ENCODE results near the gene PSMD6. TPM values are rescaled to one million over a fixed set of nuclear protein-coding genes. Genes with fewer than 3 reads are reported as not detected.

PSMD6 gene
- total and polyA plus RNA-seq, 10 of the 15 experiments (the other 5 are each of a cell fraction or from before 2014, with no cell fraction given) = 68.7 to 199 (median 106) TPM

DNA sequence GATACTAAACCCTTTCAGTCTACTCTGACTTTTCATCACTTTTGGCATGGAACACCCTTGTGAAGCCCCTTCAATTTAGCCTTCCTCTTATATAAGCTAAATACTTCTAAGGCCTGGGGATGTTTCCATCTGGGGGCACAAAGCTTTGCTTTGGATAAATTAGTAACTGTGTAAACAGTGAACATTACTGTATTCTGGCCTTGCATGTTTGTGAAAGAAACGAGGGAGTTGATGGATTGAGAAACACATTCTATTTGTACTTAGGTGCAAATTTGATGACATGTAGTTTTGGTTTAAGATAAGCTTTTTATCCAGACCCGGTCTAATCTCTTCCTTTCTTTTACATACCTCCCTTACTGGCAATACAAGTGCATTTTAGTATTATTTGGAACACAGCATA, 19.7 kb downstream of the PSMD6 start:
- ATAC-seq (no peak), FAIRE-seq (no peak), DNase-seq (ENCODE audit: low read depth, low spot score) (no peak)
- H2AFZ ChIP-seq (ENCODE audit: control insufficient read depth, low read depth, low read length) = no peak overlapping the region
- H3K4me3 ChIP-seq = no peak overlapping the region
- TF ChIP-seq, protein P1, sequence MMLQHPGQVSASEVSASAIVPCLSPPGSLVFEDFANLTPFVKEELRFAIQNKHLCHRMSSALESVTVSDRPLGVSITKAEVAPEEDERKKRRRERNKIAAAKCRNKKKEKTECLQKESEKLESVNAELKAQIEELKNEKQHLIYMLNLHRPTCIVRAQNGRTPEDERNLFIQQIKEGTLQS (IDR thresholded peaks at IDR 0.05; ENCODE audit: borderline replicate concordance, extremely low read depth, low read depth, low read length) = no peak
- TF ChIP-seq POLR2AphosphoS2 (IDR thresholded peaks at IDR 0.05; ENCODE audit: low read depth, low read length) = no peak
- TF ChIP-seq ZNF274 (IDR thresholded peaks at IDR 0.05; ENCODE audit: insufficient read depth, insufficient read length) = no peak
- TF ChIP-seq YY1 (IDR thresholded peaks at IDR 0.05; ENCODE audit: low read depth, low read length) = no peak
- H3K36me3 ChIP-seq (ENCODE audit: control insufficient read depth in 2 of 2, insufficient read depth in 2 of 2, low read length in 1 of 2) = peaks cover 12 to 20% of the 10 kb centered on the region in 2 experiments
- ChIA-PET POLR2A (no interaction called here), CTCF (interaction anchor here (1.0 to 3.6 kb wide), 5 partner anchors 9 to 480 kb away, joined by 3 to 20 read pairs (median 4); no protein-coding TSS in a partner anchor), RAD21 (ENCODE audit: unreplicated experiment) (interaction anchor here (1.7 kb wide), 1 partner anchor 16 kb away, joined by 5 read pairs; no protein-coding TSS in a partner anchor), SMC1A (ENCODE audit: uncharacterized antibody, unreplicated experiment) (interaction anchor here (1.6 kb wide), 1 partner anchor 9 kb away, joined by 8 read pairs; no protein-coding TSS in a partner anchor)
- H3K4me2 ChIP-seq (ENCODE audit: control insufficient read depth, insufficient read depth) = no peak overlapping the region
- H3K9ac ChIP-seq (ENCODE audit: control insufficient read depth, insufficient read depth, low read length) = no peak overlapping the region
- in situ Hi-C loops (cut with MboI) (no loop called here), intact Hi-C loops (cut with micrococcal nuclease; ENCODE audit: unreplicated experiment) (no loop called here)
- no peak overlapping the region for H3K27ac ChIP-seq (ENCODE audit: control insufficient read depth, insufficient read depth)
- BruUV-seq (replicated peaks) = no TSS peak
- H3K79me2 ChIP-seq (ENCODE audit: control insufficient read depth, insufficient read depth, low read length) = no peaks in the 10 kb centered on the region
- no peaks in the 10 kb centered on the region for H3K27me3 ChIP-seq (replicated peaks in 1 of 2; ENCODE audit: control insufficient read depth in 2 of 2, insufficient read depth in 2 of 2, low read length in 1 of 2)
- no peaks in the 10 kb centered on the region for H3K9me3 ChIP-seq (replicated peaks; ENCODE audit: control insufficient read depth, insufficient read depth, low read length)
- no peaks in the 10 kb centered on the region for H4K20me1 ChIP-seq (ENCODE audit: control insufficient read depth, insufficient read depth)
- peaks cover 6% of the 10 kb centered on the region for H3K4me1 ChIP-seq (ENCODE audit: control insufficient read depth, insufficient read depth, low read length)
- WGBS (ENCODE audit: insufficient coverage, insufficient replicate concordance, low lambda C conversion rate, missing lambda C conversion rate) = 82% methylated on average over 2 of the region's 2 CpGs

DNA sequence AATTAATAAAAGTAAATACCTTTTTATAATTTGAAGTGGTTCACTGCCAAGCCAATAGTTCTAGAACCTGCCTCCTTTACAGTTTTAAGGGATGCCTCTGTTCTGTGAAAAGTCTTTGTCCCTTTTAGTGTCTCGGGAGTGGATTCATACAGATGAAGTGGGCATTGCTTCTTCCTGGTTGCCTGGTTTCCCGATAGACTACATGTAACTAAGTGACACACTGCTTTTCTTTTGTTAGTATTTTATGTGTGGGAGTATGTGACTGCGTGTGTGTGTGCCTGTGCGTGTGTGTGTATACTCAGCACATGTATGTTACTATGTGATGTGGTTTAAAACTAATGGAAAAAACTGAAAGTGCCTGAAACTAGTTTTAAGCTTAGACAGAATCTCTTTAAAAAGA, 21.1 kb downstream of the PSMD6 start:
- intact Hi-C loops (cut with micrococcal nuclease; ENCODE audit: unreplicated experiment) = no loop called here
- ChIA-PET RAD21 (ENCODE audit: unreplicated experiment) (no interaction called here), SMC1A (ENCODE audit: uncharacterized antibody, unreplicated experiment) (interaction anchor here (0.7 to 1.0 kb wide), 2 partner anchors 27 to 463 kb away, joined by 3 read pairs; no protein-coding TSS in a partner anchor), CTCF (interaction anchor here (1.4 to 3.6 kb wide), 3 partner anchors 9 to 482 kb away, joined by 3 to 20 read pairs (median 8); no protein-coding TSS in a partner anchor), POLR2A (no interaction called here)
- ATAC-seq (no peak), FAIRE-seq (no peak), DNase-seq (ENCODE audit: low read depth, low spot score) (no peak)
- H3K4me1 ChIP-seq (ENCODE audit: control insufficient read depth, insufficient read depth, low read length) = no peaks in the 10 kb centered on the region
- H3K79me2 ChIP-seq (ENCODE audit: control insufficient read depth, insufficient read depth, low read length) = no peaks in the 10 kb centered on the region
- H3K4me3 ChIP-seq = no peak overlapping the region
- no peaks in the 10 kb centered on the region for H3K27me3 ChIP-seq (replicated peaks in 1 of 2; ENCODE audit: control insufficient read depth in 2 of 2, insufficient read depth in 2 of 2, low read length in 1 of 2)
- no peak overlapping the region for H3K4me2 ChIP-seq (ENCODE audit: control insufficient read depth, insufficient read depth)
- H4K20me1 ChIP-seq (ENCODE audit: control insufficient read depth, insufficient read depth) = no peaks in the 10 kb centered on the region
- H3K9me3 ChIP-seq (replicated peaks; ENCODE audit: control insufficient read depth, insufficient read depth, low read length) = no peaks in the 10 kb centered on the region
- in situ Hi-C loops (cut with MboI) = no loop called here
- BruUV-seq (replicated peaks) = no TSS peak
- no peak overlapping the region for H2AFZ ChIP-seq (ENCODE audit: control insufficient read depth, low read depth, low read length)
- no peak overlapping the region for H3K27ac ChIP-seq (ENCODE audit: control insufficient read depth, insufficient read depth)
- 86% methylated on average over 4 of the region's 4 CpGs for WGBS (ENCODE audit: insufficient coverage, insufficient replicate concordance, low lambda C conversion rate, missing lambda C conversion rate)
- TF ChIP-seq NBN (IDR thresholded peaks at IDR 0.05) = no peak
- no peak overlapping the region for H3K9ac ChIP-seq (ENCODE audit: control insufficient read depth, insufficient read depth, low read length)
- peaks cover 10 to 11% of the 10 kb centered on the region in 2 experiments; a peak in 3 of 4 replicates for H3K36me3 ChIP-seq (ENCODE audit: control insufficient read depth in 2 of 2, insufficient read depth in 2 of 2, low read length in 1 of 2)
